NCI-H2107 (cell line): ENCODE data around the gene LILRB2.
"Not testable (repeated sequence)": the region's sequence is repeated elsewhere in the genome, so short reads cannot be mapped to it uniquely, and the experiment has no call there.

Source experiments
- DNase-seq: peaks from one replicate; lab custom pipeline; 2025; lab: John Stamatoyannopoulos, UW

Gene LILRB2

DNA sequence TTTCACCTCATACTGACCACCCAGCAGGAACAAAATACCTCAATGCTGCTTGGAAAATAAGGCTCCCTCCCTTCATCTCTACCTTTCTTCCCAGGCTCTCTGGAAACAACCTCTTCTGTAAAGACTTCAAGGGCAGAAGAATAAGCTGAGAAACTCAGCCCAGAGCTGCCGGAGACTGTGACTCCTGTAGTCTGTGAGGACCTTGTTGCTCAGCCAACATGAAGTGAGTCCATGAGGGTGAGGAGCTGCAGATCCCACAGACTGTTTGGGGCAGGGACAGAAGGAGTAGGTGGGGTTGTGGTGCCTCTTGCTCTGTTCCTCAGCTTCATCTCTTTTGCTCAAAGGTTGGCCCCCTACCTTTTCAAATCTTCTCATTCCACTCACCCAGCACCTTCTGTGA, 24.2 kb upstream of the LILRB2 start:
- no peak for DNase-seq

DNA sequence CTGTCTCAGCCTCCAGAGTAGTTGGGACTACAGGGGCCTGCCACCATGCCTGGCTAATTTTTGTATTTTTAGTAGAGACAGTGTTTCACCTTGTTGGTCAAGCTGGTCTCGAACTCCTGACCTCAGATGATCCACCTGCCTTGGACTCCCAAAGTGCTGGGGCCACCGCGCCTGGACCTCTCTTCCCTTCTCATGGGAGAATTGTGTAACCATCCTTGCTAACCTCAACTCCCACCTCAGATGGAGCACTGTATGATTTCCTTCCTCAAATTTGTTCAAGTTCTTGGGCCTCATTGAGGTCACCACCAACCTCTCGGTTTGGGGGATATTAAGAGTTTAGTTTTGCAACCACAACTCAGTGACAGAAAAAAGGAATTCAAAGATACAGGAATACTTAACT, 21.3 kb upstream of the LILRB2 start:
- DNase-seq = no peak

DNA sequence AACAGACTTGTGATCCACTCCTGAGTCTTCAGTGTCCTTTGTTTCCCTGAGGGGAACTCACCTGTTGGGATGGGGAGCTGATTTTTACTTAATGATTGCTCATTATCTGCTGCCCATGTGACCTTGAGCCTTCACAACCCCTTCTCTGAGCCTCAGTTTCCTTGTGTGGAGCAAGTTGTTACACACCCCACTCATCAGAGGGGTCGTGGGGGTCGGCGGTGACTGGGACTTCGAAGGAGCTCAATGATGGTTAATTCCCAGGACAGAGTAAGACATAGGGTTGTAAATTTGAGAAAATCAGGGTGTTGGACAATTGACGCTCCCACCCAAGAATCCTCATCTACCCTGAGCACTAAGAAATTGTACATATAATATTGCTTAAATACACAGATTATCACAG, 18.6 kb upstream of the LILRB2 start:
- no peak for DNase-seq

DNA sequence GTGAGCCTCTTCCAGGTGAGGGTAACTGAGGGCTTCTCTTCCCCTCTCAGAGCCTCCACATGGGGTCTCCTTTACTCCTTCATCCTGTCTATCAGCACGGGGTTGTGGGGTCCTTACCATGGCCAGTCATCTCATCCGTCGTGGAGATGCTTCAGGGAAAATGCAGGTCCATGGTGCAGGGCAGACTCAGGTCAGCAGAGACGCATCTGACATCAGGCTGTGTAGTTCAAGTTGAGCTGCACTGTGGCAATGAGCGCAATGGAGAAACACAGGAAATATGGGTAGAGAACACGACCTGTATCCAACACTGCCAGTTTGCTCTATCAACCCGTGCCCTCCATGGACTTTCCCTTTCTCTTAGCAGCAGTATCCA, 18.2 kb upstream of the LILRB2 start:
- no peak for DNase-seq

DNA sequence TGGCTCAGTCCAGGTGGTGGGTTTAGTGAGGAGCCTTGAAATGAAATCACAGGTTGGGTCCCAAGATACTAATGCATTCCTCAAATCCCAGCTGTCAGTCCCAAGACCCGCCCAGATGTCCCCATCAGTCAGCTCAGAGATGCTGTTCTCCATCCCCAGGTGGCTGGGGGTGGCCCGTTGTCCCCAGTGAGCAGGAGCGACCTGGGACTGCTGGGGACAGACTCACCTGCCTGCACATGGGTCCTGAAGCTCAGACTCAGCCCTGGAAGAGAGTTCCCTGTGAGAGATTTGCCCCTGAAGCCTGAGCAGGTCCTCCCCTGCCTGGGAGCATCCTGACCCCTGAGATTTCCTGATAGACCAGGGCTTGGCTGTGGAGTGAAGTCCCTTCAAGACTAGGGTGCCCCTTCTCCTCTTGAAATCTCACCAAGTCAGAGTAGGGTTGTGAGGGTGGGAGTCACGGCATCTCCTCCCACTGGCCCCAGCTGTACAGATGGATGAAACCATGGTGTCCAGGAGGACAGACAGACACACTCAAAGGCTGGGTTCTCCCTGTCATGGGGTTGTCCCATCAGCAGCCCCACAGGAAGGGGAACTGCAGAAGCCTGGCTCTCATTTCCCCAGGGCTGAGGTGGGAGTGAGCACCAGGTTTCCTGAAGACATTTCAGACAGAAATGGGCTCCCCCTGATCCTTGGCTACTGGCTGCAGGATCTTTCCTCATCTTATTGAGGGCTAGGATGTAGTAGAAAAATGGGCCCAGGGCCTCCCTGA, 17.6 kb upstream of the LILRB2 start:
- no peak for DNase-seq

DNA sequence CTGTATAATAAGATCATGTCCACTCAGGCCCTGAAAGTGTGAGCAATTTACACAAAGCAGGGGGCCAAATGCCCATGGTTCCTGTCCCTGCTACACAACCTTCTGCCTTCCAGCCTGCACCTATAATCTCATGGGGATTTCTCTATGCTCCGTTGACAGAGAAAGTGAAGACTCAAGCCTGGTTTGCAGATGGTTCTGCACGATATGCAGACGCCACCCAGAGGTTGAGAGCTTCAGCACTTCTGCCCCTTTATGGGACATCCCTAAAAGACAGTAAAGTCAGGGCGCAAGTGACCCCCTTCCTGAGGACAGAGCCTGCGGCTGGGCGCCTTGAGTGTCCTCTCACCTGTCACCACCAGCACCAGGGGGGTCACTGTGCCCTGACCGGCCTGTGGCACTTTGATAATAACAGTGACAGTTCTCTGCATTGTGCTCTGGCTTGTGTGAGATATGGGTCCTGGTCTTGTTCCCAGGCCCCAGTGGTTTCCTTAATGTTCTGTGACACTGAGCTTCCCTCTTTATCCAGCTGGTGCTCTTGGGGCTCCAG, 16.9 kb upstream of the LILRB2 start:
- no peak for DNase-seq

DNA sequence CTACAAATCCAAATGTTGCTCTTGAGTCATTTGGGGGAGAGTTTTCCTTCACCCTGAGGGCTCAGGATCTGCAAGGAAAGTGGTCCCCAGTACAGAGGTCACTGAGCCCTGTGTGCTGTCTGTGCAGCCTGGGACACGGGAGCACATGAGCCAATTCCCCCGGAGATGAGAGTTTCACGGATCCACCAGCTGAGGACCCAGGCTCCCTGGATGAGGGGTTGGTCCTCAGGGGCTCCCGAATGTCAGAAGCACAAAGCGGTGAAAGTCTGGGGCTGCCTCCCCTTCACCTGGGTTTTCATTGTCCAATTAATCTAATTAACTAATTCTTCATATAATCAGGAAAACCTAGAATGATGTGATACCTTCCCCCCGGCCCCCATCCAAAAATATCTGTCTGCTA, 13.6 kb upstream of the LILRB2 start:
- DNase-seq = no peak

DNA sequence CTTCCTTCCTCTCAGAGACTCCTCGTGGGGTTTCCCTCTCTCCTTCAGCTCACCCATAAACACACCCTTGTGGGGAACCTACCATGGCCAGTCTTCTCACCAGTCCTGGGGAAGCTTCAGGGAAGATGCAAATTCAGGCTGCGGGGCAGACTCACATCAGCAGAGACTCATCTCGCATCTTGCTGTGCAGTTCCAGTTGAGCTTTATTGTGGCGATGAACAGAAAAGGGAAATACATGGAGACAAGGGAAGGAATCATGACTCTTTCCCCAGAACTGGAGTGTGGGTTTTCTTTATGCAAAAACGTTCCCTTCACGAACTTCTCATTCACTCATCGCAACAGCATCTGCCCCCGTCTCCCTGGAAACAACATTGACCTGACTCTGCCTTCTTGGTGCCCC, 8.2 kb upstream of the LILRB2 start:
- not testable (repeated sequence) for DNase-seq

DNA sequence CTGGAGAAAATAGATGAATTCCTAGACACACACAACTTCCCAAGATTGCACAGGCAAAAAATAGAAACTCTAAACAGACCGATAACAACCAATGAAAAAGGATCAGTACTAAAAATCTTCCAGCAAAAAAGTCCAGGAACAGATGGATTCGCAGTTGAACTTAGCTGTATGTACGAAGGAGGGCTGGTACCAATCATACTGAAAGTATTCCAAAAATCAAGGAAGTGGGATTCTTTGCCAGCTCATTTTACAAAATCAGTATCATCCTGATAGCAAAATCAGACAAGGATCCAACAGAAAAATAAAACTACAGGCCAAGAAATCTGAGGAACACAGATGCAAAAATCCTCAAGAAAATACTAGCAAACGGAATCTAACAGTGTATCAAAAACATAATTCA, 6.5 kb upstream of the LILRB2 start:
- DNase-seq = no peak

DNA sequence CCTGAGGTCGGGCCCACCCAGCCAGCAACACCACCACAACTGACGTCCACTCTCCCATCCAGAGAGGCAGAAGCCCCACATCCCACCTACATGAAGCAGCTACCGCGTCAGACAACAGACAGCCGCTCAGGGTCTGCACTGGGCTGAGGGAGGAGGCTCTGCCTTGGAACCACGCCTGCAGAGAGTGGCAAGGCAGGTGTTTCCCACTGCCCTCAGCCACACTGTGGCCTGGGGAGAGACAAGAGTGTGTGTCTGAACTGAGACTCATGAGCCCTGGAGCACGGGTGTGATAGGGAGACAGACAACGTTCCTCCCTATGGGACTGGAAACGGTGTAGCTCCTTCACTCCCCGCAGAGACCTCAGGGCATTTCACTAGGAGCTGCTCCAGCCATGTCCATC, 5.4 kb upstream of the LILRB2 start:
- DNase-seq = not testable (repeated sequence)

DNA sequence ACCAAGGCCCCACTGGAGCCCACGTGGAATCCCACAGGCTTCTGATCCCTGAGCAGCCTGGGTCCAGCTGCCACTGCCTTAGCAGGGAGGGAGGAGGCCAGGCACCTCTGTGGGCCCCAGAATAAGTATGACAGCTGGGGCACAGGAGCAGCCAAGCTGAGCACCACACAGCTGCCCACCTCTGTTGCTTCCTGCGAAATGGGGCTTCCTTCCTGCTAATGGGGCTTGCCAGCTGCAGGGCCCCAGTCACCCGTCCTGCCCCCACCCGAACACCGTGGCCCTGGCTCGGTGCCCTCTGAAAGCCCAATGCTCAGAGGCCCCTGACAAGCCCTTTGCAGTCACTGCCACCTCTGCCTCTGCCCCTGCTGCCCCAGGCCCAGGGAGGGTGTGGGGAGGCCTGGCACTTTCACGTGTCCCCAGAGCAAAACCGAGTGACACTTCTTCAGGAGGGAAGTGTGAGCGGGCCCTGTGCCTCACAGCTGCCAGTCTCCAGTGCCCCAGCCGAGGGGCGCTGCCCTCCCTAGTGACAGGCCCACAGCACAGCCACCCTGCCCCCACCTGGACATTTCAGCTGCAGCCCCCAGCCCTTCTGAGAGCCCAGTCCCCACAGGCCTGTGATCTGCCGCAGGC, 4.6 kb upstream of the LILRB2 start:
- not testable (repeated sequence) for DNase-seq

DNA sequence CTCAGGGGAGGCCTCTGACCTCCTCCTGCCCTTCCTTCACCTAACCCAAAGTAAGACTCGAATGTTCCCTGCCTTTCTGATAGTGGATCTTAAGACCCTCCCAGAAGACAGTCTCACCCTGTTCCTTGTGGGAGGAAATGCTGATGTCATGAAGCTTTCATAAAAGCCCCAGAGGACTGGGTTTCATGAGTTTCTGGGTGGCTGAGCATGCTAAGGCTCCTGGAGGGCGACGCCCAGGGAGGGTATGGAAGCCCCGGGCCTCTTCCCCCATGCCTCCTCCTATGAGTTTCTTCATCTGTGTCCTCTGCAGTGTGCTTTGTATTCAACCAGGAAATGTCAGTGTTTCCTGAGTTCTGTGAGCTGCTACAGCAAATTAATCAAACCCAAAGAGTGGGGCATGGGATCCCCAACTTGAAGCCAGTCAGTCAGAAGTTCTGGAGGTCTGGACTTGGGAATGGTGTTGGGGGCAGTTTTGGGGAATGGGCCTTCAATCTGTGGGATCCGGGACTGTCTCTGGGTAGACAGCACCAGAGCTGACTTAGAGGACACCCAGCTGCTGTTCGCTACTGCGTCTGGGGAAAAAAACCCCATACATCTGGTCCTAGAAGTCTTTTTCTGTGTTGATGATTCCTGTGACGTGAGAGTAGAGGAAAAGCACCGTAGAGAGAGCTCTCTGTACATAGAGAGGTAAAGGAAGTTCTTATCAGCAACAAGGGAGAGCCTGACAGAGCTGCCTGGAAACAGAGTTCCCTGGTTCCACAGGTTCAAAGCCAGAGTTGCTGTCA, 2.0 kb upstream of the LILRB2 start:
- DNase-seq = no peak

DNA sequence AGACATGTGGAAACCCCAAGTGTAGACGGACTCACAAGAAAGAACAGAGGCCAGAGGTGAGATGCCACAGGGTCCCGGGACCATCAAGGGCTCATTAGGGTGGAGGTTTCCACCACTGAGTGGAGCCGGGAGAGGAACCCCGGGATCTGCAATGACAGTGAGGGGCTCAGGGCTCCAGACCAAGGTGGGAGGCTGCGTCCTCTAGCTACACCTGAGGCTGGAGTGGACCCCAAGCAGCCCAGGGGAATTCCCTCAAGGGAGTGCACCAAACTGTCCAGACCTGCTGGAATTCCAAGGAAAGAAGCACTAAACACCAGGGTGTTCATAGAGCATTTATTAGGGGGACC, 792 bp upstream of the LILRB2 start:
- DNase-seq = not testable (repeated sequence)

DNA sequence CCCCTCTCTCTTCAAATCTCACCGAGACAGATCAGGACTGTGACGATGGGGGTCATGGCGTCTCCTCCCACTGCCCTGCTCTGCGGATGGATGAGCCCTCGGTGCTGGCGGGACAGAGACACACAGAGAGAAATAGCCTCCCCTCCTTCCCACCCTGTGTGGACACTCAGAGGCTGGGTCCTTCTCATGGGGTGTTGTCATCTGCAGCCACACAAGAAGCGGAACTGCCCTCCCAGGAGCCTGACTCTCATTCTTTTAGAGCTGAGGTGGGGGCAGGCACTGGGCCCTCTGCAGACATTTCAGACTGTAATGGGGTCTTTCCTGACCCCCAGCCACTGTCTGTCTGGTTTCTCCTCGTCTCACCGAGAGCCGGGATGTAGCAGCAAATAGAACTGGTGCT, 469 bp downstream of the LILRB2 start:
- DNase-seq = not testable (repeated sequence)

DNA sequence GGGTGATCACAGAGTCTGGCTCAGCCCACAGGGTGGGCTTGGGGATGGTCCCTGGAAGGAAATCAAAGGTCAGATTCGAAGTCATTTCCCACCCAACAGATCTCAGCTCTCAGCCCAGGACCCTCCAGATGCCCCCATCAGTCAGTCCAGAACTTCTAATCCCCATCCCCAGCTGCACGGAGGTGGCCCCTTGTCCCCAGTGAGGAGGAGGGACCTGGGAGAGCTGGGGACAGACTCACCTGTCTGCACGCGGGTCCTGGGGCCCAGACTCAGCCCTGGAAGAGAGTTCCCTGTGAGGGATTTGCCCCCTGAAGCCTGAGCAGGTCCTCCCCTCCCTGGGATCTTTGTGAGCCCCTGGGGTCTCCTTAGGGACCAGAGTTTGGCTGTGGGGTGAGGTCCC, 885 bp downstream of the LILRB2 start:
- DNase-seq = not testable (repeated sequence)

DNA sequence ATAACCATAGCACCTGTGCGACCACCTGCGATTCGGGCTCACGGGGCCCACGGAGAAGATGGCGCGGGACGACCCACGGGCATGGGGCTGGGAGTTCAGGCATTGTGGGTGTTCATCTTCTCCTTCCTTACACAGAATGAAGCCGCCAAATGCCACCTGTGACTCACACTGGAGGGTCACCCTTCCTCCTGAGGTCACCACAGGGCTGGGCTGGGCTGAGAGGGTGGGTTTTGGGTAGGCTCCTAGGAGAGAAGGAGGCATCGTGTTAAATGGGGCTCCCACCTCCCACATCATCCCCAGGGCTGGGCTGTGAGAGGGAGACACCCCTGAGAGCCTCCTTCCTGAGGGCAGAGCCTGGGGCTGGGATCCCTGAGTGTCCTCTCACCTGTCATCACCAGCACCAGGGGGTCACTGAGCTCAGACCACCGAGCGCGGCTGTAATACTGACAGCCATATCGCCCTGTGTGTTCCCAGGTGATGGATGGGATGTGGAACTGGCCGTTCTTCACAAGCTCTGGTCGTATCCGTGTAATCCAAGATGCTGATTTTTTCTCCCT, 1.4 kb downstream of the LILRB2 start:
- DNase-seq = no peak

DNA sequence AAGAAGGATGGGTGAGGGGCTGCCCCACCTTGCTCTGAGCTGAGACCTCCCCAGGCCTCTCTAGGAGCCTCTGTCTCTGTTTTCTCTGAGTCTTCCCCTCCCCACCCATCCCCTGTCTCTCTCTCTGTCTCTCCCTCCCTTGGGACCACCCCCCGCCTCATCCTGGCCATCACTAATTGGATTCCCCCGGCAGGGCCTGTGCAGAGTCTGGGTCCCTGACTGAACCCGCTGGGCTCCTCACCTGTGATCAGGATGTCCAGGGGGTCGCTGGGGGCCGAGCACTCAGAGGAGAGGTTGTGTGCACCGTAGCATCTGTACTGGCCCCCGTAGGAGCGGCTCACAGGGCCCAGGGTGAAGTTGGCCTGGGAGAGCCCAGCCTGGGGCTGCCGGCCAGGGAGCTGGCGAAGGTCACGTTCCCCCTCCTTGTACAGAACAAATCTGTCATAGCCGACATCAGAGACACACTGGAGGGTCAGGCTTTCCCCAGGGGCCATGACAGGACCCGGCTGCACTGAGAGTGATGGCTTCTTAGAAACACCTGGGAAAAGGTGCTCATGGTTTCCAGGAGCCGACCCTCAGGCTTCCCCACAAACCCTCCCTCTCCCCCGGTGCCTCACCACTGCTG, 2.2 kb downstream of the LILRB2 start:
- not testable (repeated sequence) for DNase-seq

DNA sequence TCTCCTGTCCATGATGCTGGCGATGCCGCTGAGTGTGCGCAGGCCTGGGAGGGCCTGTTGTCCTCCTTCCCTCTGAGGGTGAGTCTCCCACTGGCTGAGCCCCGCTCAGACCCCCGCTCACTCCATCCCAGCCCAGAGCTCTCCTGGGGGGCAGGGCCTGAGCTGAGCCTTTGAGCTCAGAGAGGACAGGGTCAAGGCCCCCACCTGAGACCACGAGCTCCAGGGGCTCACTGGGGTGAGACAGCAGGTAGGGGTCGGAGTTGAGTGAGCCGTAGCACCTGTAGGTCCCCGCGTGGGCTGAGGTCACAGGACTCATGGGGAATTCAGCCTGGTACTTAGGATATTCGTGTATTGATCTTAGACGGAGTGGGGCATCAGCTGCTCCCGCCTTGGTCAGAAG, 2.9 kb downstream of the LILRB2 start:
- not testable (repeated sequence) for DNase-seq

DNA sequence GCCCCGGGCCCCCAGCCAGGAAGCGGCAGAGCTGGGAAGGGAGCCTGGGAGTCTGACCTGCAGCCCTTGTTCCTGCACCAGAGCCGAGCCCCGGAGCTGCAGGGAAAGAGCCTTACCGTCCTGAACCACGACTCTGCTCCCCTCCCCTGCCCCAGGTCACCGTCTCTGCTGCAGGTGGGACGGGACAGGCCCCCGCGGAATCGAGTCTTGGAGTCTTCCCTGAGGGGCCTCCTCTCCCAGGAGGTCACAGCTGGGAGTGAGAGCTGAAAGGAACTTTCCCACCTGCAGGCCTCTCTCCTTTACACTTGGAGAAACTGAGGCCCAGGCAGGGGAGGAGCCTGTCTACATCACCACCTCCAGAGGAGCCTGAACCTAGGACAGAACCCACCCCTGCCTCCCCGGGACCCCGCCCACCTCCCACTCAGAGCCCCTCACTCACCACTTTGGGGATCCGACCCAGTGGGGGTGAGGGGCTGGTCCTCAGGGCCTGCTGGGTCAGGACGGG, 3.7 kb downstream of the LILRB2 start:
- DNase-seq = not testable (repeated sequence)

DNA sequence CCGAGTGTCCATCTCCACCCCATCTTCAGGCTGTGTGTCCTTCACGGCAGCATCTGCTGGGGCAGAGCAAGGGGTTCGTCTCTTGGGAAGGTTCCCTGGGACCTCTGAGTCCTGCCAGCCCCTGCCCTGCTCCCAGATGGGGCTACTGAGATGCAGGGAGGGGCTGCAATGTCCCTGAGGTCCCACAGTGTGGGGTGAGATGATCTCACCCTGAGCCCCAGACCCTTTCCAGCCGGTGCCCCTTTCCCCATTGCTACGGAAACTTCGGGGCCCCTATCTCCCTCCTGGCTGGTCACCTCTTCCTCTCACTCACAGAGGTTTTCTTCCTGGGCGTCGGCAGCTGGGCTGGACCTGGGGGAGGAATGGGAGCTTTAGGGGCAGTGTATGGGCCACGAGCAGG, 5.0 kb downstream of the LILRB2 start:
- no peak for DNase-seq

DNA sequence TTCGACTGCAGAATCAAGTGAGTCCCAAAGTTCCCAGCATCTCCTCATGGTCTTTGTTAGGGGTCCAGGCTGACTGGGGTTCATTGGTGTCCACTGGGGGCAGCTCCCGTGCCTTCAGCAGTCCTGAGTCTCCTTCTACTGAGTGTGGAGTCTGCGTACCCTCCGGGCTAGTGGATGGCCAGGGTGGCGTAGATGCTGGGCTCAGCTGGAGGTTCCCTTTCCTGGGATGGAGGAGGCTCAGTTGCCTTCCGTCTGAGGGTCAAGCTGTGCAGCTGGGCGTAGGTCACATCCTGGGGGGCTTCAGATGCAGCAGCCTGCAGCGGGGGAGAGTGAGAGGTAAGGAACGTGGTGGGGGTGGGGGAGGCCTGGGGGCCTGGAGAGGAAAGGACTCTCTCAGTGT, 6.4 kb downstream of the LILRB2 start:
- not testable (repeated sequence) for DNase-seq

DNA sequence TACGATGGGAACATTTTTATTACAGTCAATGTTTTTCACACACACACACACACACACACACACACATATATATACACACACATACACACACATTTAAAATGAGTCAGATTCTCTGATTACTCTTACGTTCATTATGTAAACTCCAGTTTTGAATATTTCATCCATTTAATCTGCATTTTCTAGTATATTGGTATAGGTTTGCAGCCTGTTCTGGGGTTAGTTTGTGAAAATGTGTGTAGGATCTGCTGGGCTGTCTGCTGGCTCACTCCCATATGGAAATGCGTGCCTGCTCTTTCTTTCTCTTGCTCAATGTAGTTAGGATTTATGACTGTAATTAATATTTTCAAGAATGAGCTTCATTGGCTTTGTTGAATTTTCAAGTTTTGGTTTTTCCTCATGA, 7.1 kb downstream of the LILRB2 start:
- no peak for DNase-seq
